MCF 10A (cell line): ENCODE measurements around the gene POU6F1. TPM values are rescaled to one million over a fixed set of nuclear protein-coding genes. Genes with fewer than 3 reads are reported as not detected.
"Not testable (repeated sequence)": the region's sequence is repeated elsewhere in the genome, so short reads cannot be mapped to it uniquely, and the experiment has no call there.

ENCODE experiments used
- BruUV-seq: library from RNA; stranded (reverse); fragments of 400-500 nt; replicated peaks from 2 replicates; lab custom pipeline; 2021; lab: Mats Ljungman, UMichigan
- CTCF ChIA-PET: fragments of 300-600 bp; sonication (Branson Sonifier 250); formaldehyde crosslinking; extraction: SDS; loops from one replicate; lab custom pipeline; 2021; ENCODE audit warnings: antibody characterized with exemption, inconsistent platforms; lab: Yijun Ruan, JAX
- POLR2A ChIA-PET: fragments of 300-600, 350-650 bp; sonication (Branson Sonifier 250); formaldehyde crosslinking; extraction: SDS; loops from one replicate; lab custom pipeline; 2020; ENCODE audit warnings: antibody characterized with exemption, inconsistent platforms; lab: Yijun Ruan, JAX
- DNase-seq: peaks from one replicate; pipeline ENCODE4 v3.0.0-alpha.2; 2018; ENCODE audit not compliant: unreplicated experiment
- H3K27ac Mint-ChIP-seq: one replicate; pipeline ENCODE4 v1.8.0; 2022; ENCODE audit warnings: mild to moderate bottlenecking, low read depth, mixed read lengths; ENCODE audit not compliant: unreplicated experiment
- H3K27me3 Mint-ChIP-seq: one replicate; pipeline ENCODE4 v1.8.0; 2022; ENCODE audit warnings: mixed read lengths; ENCODE audit not compliant: insufficient read depth, unreplicated experiment
- H3K36me3 Mint-ChIP-seq: one replicate; pipeline ENCODE4 v1.8.0; 2022; ENCODE audit warnings: mild to moderate bottlenecking, moderate library complexity, mixed read lengths; ENCODE audit not compliant: insufficient read depth, unreplicated experiment
- H3K4me1 Mint-ChIP-seq: one replicate; pipeline ENCODE4 v1.8.0; 2022; ENCODE audit warnings: mixed read lengths; ENCODE audit not compliant: insufficient read depth, unreplicated experiment
- H3K4me3 Mint-ChIP-seq: one replicate; pipeline ENCODE4 v1.8.0; 2022; ENCODE audit warnings: mild to moderate bottlenecking, moderate library complexity, mixed read lengths; ENCODE audit not compliant: unreplicated experiment
- H3K9me3 Mint-ChIP-seq: one replicate; pipeline ENCODE4 v1.8.0; 2022; ENCODE audit warnings: mixed read lengths; ENCODE audit not compliant: unreplicated experiment
- intact Hi-C: fragments of 100-400 bp; cut with micrococcal nuclease; formaldehyde crosslinking; loops from 2 replicates; pipeline ENCODE4 v1.14.1; 2022
- total RNA-seq: library from RNA; stranded (reverse); gene quantifications from 2 replicates; pipeline ENCODE4 v1.2.3, GENCODE V29; 2022
- TF ChIP-seq, protein P1 (sequence below): fragments of 200-600 bp; IDR thresholded peaks from one replicate; pipeline ENCODE4 v1.8.0; 2022; ENCODE audit warnings: antibody characterized with exemption, mild to moderate bottlenecking; ENCODE audit not compliant: unreplicated experiment

Gene POU6F1
- total RNA-seq, 1 experiment from 2014 or later, result 3.0 TPM

DNA sequence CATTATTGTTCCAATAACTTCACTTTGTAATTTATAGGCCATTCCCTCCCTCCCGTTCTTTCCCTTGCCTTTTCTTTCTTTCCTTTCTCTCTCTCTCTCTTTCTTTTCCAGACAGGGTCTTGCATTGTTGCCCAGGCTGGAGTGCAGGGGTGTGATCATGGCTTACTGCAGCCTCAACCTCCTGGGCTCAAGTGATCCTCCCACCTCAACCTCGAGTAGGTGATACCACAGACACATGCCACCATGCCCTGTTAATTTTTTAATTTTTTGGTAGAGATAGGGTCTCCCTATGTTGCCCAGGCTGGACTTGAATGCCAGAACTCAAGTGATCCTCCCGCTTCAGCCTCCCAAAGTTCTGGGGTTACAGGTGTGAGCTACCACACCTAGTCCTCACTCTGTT lies 6.8 kb upstream of the POU6F1 start:
- no TSS peak for BruUV-seq
- Mint-ChIP-seq H3K27me3 (no peaks in the 10 kb centered on the region), H3K27ac (no peak overlapping the region), H3K4me1 (no peaks in the 10 kb centered on the region), H3K36me3 (no peaks in the 10 kb centered on the region), H3K9me3 (no peaks in the 10 kb centered on the region), H3K4me3 (no peak overlapping the region)
- CTCF ChIA-PET, result no interaction called here
- intact Hi-C loops, result no loop called here
- no peak for DNase-seq
- POLR2A ChIA-PET, result no interaction called here
- TF ChIP-seq, protein P1, sequence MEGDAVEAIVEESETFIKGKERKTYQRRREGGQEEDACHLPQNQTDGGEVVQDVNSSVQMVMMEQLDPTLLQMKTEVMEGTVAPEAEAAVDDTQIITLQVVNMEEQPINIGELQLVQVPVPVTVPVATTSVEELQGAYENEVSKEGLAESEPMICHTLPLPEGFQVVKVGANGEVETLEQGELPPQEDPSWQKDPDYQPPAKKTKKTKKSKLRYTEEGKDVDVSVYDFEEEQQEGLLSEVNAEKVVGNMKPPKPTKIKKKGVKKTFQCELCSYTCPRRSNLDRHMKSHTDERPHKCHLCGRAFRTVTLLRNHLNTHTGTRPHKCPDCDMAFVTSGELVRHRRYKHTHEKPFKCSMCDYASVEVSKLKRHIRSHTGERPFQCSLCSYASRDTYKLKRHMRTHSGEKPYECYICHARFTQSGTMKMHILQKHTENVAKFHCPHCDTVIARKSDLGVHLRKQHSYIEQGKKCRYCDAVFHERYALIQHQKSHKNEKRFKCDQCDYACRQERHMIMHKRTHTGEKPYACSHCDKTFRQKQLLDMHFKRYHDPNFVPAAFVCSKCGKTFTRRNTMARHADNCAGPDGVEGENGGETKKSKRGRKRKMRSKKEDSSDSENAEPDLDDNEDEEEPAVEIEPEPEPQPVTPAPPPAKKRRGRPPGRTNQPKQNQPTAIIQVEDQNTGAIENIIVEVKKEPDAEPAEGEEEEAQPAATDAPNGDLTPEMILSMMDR, result no peak

GRCh38 chr12:51222461-51222860 lies 4.6 kb upstream of the POU6F1 start:
- no peaks in the 10 kb centered on the region for H3K9me3 Mint-ChIP-seq
- H3K4me1 Mint-ChIP-seq, result peaks cover 6% of the 10 kb centered on the region
- intact Hi-C loops, result no loop called here
- no peak overlapping the region for H3K4me3 Mint-ChIP-seq
- CTCF ChIA-PET, result interaction anchor here (0.6 kb wide), 1 partner anchor 24 kb away, joined by 3 read pairs; no protein-coding TSS in a partner anchor
- POLR2A ChIA-PET, result interaction anchor here (2.1 kb wide), 1 partner anchor 16 kb away, joined by 11 read pairs; the partner anchor contains the start of gene DAZAP2
- no peak for DNase-seq
- TF ChIP-seq, protein P1, result no peak
- no TSS peak for BruUV-seq
- no peak overlapping the region for H3K27ac Mint-ChIP-seq
- no peaks in the 10 kb centered on the region for H3K27me3 Mint-ChIP-seq
- no peaks in the 10 kb centered on the region for H3K36me3 Mint-ChIP-seq

DNA sequence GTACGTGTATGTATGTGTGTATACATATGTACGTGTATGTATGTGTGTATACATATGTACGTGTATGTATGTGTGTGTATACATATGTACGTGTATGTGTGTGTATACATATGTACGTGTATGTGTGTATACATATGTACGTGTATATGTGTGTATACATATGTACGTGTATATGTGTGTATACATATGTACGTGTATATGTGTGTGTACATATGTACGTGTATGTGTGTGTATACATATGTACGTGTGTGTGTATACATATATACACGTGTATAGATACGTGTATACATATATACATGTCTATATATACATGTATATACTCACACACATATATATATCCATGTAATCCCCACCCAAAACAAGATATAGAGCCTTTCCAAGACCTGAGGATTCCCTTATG lies 2.0 kb upstream of the POU6F1 start:
- intact Hi-C loops, result loop anchor here (1.0 to 5.0 kb wide), 3 partner anchors 19 to 173 kb away; partner anchors contain the start of genes LETMD1 and TFCP2
- BruUV-seq, H3K27ac Mint-ChIP-seq, H3K4me1 Mint-ChIP-seq, H3K9me3 Mint-ChIP-seq, H3K4me3 Mint-ChIP-seq, H3K27me3 Mint-ChIP-seq, POLR2A ChIA-PET, DNase-seq, H3K36me3 Mint-ChIP-seq: not testable (repeated sequence)
- CTCF ChIA-PET, result interaction anchor here (0.6 kb wide), 1 partner anchor 175 kb away, joined by 3 read pairs; no protein-coding TSS in a partner anchor

- H3K27me3 Mint-ChIP-seq, result no peaks in the 10 kb centered on the region
- ChIA-PET POLR2A (interaction anchor here (1.2 to 3.3 kb wide), 5 partner anchors 10 to 137 kb away, joined by 3 to 38 read pairs (median 6); partner anchors contain the start of gene DAZAP2), CTCF (interaction anchor here (1.6 kb wide), 2 partner anchors 11 to 15 kb away, joined by 5 to 7 read pairs; no protein-coding TSS in a partner anchor)
- no peak for DNase-seq
- intact Hi-C loops, result loop anchor here (1.0 to 5.0 kb wide), 3 partner anchors 20 to 172 kb away; partner anchors contain the start of genes LETMD1 and TFCP2
- no peak overlapping the region for H3K27ac Mint-ChIP-seq
- no peaks in the 10 kb centered on the region for H3K9me3 Mint-ChIP-seq
- TF ChIP-seq, protein P1, result no peak
- H3K36me3 Mint-ChIP-seq, result no peaks in the 10 kb centered on the region
- BruUV-seq, result no TSS peak
- H3K4me1 Mint-ChIP-seq, result peaks cover 6% of the 10 kb centered on the region
- H3K4me3 Mint-ChIP-seq, result no peak overlapping the region
These were observed 1.5 kb upstream of the POU6F1 start for GRCh38 chr12:51219322-51219721.
